ENCODE data around the gene PPP2R5C.

- TF ChIP-seq ZNF423 (tag by site-specific recombination; IDR thresholded peaks at IDR 0.05) (no peak), CTCF (tag by site-specific recombination; IDR thresholded peaks at IDR 0.05) (no peak), ZBTB7A (tag by site-specific recombination; IDR thresholded peaks at IDR 0.05; ENCODE audit: low read depth) (no peak), ZNF768 (tag by site-specific recombination; IDR thresholded peaks at IDR 0.05) (no peak), ZNF274 (IDR thresholded peaks at IDR 0.05; ENCODE audit: low read length) (no peak), ZNF274 (tag by site-specific recombination; IDR thresholded peaks at IDR 0.05; ENCODE audit: borderline replicate concordance) (no peak)
Measured at GRCh38 chr14:101922866-101923265, 161.4 kb downstream of the PPP2R5C start.

All from HEK293 (cell line).